ENCODE data around the gene FAM221B.
A peak's percentile ranks its signal among the peaks of the same experiment; 100 is the strongest.

The FAM221B gene

DNA sequence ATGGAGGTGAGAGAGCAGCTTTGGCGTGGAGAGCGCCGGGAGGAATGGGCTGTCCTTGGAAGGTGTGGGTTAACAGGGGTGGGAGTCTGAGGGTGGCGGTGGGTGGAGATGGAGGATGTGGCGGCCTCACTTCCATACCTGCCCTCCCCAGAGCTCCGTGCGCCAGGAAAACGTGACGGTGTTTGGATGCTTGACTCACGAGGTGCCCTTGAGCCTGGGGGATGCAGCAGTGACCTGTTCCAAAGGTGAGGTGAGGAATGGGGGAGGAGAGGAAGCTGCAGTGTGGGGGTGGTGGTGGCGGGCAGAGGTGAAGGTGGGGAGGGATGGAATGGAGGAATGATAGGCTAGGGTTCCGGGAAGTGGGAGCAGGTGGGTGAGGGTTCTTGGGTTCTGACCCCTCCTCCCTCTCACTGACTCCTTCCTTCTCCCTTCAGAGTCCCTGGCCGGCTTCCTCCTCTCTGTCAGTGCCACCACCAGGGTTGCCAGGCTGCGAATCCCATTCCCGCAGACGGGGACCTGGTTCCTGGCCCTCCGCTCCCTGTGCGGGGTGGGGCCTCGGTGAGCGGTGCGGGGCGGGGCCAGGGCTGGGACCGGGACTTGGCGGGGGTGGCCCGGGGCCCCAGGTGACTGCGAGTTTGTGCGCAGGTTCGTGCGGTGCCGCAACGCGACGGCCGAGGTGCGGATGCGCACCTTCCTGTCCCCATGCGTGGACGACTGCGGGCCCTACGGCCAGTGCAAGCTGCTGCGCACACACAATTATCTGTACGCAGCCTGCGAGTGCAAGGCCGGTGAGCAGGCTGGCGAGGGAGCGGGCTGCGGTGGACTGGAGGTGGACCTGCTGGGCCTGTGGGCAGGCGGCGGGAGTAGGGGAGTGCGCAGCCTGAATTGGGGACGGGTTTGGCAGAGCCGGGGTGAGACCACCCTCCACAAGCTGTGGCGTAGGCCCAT lies 17.6 kb upstream of the FAM221B start:
- no peak for DNase-seq

GRCh38 chr9:35844628-35845270 lies 16.2 kb upstream of the FAM221B start:
- DNase-seq = no peak

DNA sequence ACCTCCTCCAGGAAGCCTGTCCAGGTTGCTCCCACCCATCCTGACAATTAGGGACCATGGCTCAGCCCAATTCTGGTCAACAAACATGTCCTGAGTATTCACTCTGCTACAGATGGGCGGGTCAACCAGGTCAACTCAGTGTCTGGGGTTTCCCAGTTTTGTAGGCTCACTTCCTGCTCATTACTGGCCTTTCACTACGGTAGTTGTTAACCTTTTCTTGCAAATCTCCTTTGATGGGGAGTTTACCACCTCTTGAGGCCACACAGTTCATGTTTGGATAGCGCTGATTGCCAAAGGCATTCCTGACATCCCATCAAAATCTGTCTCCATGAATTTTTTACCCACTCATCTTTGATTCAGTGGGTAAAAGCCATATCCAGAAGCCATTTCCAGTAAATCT lies 14.3 kb upstream of the FAM221B start:
- DNase-seq = no peak

DNA sequence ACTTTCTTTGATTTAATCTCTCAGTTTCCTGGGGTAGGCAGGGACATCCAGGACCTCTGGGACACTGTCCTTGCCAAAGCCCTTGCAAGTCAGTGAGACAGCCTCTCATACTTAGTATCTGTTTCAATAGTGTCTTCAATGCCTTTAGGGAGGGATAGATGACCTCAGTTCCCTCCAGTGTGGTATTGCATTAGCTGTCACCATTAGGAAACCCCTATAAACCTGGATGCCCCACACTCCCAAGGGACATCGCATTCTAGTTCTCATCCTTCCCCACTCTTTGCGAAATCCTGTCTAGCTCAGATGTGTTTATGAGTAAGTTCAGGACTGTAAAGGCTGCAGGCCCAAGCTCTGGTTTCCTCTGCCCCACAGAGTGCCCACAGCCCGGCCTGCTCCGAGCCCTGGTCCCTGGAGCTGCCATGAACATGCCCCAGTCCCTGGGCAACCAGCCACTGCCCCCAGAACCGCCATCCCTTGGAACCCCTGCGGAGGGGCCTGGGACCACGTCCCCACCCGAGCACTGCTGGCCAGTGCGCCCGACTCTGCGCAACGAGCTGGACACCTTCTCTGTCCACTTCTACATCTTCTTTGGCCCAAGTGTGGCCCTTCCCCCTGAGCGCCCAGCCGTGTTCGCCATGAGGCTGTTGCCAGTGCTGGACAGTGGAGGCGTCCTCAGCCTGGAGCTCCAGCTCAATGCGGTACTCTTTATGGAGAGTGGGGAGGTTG lies 13.7 kb upstream of the FAM221B start:
- DNase-seq = no peak

GRCh38 chr9:35841645-35841900 lies 13.0 kb upstream of the FAM221B start:
- no peak for DNase-seq

DNA sequence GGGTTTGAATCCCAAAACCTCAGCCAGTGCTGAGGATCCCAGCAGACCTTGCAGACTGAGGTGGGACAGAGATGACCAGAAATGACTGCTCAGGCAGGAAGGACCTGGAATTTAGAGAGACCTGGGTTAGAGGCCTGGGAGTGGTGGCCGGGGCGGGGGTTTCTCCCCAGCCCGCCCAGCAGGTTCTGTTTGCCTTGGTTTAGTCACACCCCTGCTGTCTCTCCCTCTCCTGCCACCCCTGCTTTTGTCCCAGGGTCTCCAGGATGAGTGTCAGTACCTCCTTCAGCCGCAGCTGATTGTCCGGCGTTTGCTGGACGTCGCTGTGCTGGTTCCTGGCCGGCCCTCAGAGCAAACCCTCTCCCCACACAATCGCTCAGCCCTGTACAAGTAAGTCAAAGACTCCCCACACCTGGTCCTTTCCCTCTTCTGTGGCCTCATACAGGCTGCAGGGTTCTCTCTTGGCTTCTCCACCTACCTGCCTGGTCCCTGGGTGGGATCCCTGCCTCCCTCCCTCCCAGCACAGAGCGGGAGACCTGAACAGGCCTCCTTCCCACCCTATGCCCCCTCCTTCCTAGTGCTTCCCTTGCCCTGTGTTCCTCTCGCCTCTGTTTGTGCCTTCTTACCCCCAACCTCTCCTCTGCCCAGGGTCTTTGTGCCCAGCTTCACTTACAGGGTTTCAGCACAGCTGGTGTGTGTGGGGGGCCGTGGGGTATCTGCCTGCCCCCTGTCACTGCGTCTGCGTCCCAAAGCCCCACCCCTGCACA lies 12.5 kb upstream of the FAM221B start:
- no peak for DNase-seq

DNA sequence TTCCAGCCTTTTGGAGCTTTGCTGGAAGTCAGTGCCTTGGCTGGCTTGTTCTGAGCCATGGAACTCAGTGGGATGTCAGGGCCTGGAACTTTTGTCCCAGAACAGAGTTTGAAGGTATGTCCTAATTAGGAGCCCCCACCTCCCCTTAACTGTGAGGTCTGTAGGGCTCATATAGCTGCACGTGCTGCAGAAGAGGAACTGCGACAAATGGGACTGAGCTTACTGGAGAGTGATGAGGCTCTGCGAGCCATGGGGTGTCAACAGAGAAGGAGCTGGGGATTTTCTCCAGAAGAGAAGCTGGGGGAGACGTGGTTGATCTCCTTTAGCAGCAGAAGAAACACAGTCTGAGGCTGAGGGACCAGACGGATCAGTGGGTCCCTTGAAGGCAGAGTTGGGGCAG lies 11.4 kb upstream of the FAM221B start:
- DNase-seq = no peak

GRCh38 chr9:35836595-35836994 lies 8.1 kb upstream of the FAM221B start:
- DNase-seq = no peak

DNA sequence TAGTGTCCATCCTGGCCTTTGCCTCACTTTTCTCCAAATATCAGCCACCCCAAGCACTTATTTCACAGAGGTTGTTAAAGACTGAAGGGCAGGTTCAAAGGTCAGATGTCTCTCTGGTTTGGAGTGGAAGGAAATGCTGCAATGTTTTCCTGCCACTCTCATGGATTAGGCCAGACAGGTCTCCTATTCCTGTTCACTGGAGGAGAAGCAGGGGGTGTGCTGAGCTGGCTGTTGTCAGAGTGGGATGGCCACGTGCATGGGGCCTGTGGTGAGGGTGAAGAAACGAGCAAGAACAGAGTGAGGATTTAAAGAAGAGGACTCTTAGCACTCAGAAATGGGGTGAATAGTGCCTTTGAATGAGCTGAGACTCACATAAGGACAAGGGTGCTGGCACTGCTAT lies 7.2 kb upstream of the FAM221B start:
- no peak for DNase-seq

GRCh38 chr9:35835216-35835632 lies 6.7 kb upstream of the FAM221B start:
- no peak for DNase-seq

- DNase-seq = no peak
Measured at GRCh38 chr9:35834260-35835215, 6.0 kb upstream of the FAM221B start.

GRCh38 chr9:35832814-35833213 lies 4.3 kb upstream of the FAM221B start:
- no peak for DNase-seq

GRCh38 chr9:35831040-35831439 lies 2.5 kb upstream of the FAM221B start:
- no peak for DNase-seq

- no peak for DNase-seq
Measured at GRCh38 chr9:35829764-35830096, 1.2 kb upstream of the FAM221B start.

DNA sequence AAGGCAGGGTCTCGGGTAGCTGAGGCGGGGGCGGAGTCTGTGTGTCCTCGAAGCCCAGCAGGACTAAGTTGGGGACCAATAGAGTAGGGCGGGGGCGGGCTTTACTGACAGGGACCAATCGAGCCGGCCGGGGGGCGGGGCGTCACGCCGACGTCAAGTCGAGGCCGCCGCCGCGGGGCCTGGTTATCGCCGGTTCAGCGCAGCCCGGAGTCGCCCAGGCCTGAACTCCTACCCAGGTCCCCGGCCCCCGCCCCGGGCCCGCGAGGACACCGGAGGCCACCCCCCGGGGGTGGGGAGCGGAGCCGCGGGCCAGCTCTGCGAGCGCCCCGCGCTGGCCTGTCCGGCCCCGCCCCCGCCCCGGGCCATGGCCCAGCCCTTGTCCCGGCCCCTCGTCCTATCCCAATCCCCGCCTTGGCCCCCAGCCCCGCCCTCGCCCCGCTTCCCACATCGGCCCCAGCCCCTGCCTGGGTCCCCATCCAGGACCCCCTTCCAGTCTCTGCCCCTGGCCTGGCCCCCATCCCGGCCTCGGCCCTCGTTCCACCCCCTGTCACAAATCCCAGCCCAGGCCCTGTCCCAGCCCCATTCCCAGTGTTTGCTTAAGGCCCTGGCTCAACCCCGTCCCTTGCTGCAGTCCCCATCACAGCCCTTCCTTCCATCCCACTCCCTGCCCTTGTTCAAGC lies 692 bp upstream of the FAM221B start, which contains the start of gene TMEM8B:
TSS of gene TMEM8B (plus strand) at position 145 of the 680 bp plus-strand sequence. CDS start at position 365, 220 bp downstream.
- DNase-seq = peak; percentile 99

DNA sequence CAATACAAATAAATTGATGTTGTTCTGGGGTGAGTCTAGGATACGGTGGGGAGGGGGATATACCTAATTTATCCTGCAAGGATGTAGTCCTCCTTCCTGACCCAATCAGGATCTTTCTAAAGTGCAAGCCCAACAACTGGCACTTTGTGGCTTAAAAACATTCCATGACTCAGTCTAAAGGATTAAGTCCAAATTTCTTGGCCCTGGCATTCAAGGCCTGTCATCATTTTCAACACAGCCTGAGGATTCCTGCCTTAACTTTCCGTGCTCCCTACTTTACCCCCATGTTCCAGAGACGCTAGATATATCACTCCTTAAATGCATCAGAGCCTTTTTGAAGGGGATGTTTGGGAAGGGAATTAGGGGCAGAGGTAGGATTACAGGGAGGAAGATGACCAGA lies 1.0 kb downstream of the FAM221B start:
- DNase-seq = no peak

DNA sequence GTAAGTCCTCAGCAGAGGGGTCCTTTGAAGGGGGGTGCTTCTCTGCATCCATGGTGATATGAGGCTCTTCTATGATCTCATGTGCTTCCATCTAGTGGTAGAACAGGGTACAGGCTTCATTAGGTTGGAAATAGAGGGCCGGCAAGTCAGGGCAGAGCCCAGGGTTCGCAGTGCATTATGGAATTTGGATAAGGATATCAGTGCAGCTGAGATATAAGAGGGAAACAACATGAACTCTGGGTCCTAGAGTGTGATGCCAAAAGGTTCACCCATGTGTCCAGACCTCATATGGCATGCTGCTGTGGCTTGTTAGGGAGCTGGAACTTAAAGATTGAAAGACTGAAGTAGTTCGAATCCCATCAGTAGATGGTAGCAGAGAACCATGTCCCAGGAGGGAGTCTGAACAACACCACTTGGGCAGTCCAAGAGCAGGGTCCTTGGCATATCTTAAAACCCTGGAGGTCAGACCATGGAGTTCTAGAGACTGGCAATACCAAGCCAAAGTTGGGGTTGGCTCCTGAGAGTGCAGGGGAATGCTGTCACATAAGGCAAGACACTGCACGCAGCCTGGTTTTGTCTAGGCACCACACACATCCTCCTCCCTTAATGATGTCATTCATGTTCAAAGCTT lies 2.3 kb downstream of the FAM221B start:
- peak; percentile 32 for DNase-seq

DNA sequence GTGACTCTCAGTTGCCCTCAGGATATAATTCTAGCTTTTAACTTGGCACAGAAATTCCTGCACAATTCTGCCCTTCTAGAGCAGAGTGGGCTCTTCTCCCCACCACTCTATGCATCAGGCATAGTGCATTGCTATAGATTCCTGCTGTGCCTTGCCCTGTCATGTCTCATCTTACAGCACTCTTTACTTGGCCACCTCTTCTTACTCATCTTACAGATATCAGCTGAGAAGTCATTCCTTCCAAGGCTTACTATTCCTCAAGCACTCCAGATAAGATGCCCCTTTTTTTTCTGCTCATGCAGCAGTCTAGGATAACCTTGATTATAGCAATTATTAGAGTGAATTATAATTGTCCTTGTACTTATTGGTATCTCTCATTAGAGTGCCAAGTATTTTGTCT lies 5.6 kb downstream of the FAM221B start:
- DNase-seq = no peak

- DNase-seq = no peak
Measured at GRCh38 chr9:35820076-35820475, 8.5 kb downstream of the FAM221B start.

DNA sequence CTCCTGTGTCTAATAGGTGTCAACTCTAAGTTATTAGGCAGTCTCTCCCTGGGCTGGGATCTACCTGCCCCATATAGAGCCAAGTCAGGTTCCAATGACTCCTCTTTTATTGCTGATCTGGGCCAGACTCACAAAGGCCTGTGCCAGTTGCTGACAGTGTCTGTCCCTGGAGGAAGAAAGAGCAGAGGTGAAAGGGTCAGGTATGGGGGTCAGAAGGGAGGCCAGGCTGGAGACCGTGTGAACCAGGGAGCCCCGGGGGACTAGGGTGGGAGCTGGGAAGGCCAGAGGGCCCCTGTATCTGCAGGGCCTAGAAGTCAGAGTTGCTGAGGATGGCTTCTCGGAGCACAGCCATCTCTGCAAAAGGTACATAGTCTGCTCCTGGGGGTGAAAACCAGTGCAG lies 10.2 kb downstream of the FAM221B start:
- no peak for DNase-seq

- no peak for DNase-seq
Measured at GRCh38 chr9:35816708-35817107, 11.8 kb downstream of the FAM221B start.

Data from stimulated activated CD4-positive, alpha-beta T cell treated with anti-CD3 and anti-CD28 coated beads, Interleukin-15, amount 100 ng/mL, for 24 hours (primary cell).